ENCODE measurements around the gene PM20D1. TPM values are rescaled to one million over a fixed set of nuclear protein-coding genes. Genes with fewer than 3 reads are reported as not detected.

PM20D1 gene
- total and polyA plus RNA-seq, 9 donors, result 0.05 to 1.8 (median 0.74) TPM; not detected in 1

- no peak for DNase-seq
- no peak for TF ChIP-seq EP300 (IDR thresholded peaks at IDR 0.05)
- TF ChIP-seq CTCF (IDR thresholded peaks at IDR 0.05), result no peak
- TF ChIP-seq POLR2A (IDR thresholded peaks at IDR 0.05), result no peak
Measured at GRCh38 chr1:205852969-205853368, 3.0 kb upstream of the PM20D1 start.

GRCh38 chr1:205851993-205852392, 2.1 kb upstream of the PM20D1 start:
- Histone ChIP-seq H3K36me3 (no peaks in the 10 kb centered on the region), H3K9me3 (no peaks in the 10 kb centered on the region), H3K4me1 (ENCODE audit: insufficient read depth) (no peaks in the 10 kb centered on the region), H3K4me3 (no peak overlapping the region), H3K27me3 (no peaks in the 10 kb centered on the region), H3K27ac (no peak overlapping the region)
- 59 to 74% (median 72%) methylated on average over 4 of the region's 4 CpGs for WGBS, 3 donors
- intact Hi-C loops (cut with DNase I), result no loop called here
- no peak for TF ChIP-seq CTCF (IDR thresholded peaks at IDR 0.05)
- TF ChIP-seq EP300 (IDR thresholded peaks at IDR 0.05), result no peak
- no peak for TF ChIP-seq POLR2A (IDR thresholded peaks at IDR 0.05)
- no peak for DNase-seq

More at GRCh38 chr1:205852969-205853368, 3.0 kb upstream of the PM20D1 start:
- Histone ChIP-seq H3K36me3 (no peaks in the 10 kb centered on the region), H3K27me3 (no peaks in the 10 kb centered on the region), H3K27ac (no peak overlapping the region), H3K9me3 (no peaks in the 10 kb centered on the region), H3K4me1 (ENCODE audit: insufficient read depth) (no peaks in the 10 kb centered on the region), H3K4me3 (no peak overlapping the region)
- intact Hi-C loops (cut with DNase I), result no loop called here

GRCh38 chr1:205843036-205843859, 6.7 kb downstream of the PM20D1 start:
- intact Hi-C loops (cut with DNase I), result no loop called here
- H3K36me3 ChIP-seq, result no peaks in the 10 kb centered on the region
- DNase-seq, result no peak

GRCh38 chr1:205842229-205842628, 7.7 kb downstream of the PM20D1 start:
- Histone ChIP-seq H3K36me3 (no peaks in the 10 kb centered on the region), H3K9me3 (no peaks in the 10 kb centered on the region), H3K4me3 (no peak overlapping the region), H3K4me1 (ENCODE audit: insufficient read depth) (no peaks in the 10 kb centered on the region), H3K27ac (no peak overlapping the region), H3K27me3 (no peaks in the 10 kb centered on the region)
- no peak for TF ChIP-seq POLR2A (IDR thresholded peaks at IDR 0.05)
- TF ChIP-seq CTCF (IDR thresholded peaks at IDR 0.05), result no peak
- no peak for TF ChIP-seq EP300 (IDR thresholded peaks at IDR 0.05)
- intact Hi-C loops (cut with DNase I), result no loop called here
- no peak for DNase-seq
- WGBS, 3 donors, result 36 to 67% (median 38%) methylated on average over 2 of the region's 2 CpGs

More at GRCh38 chr1:205843036-205843859, 6.7 kb downstream of the PM20D1 start:
- no peak overlapping the region for H3K27ac ChIP-seq
- WGBS, 3 donors, result 66 to 78% (median 72%) methylated on average over 3 of the region's 3 CpGs
- H3K27me3 ChIP-seq, result no peaks in the 10 kb centered on the region
- H3K4me3 ChIP-seq, result no peak overlapping the region
- no peak for TF ChIP-seq POLR2A (IDR thresholded peaks at IDR 0.05)
- no peak for TF ChIP-seq CTCF (IDR thresholded peaks at IDR 0.05)
- no peak for TF ChIP-seq EP300 (IDR thresholded peaks at IDR 0.05)
- no peaks in the 10 kb centered on the region for H3K4me1 ChIP-seq (ENCODE audit: insufficient read depth)
- no peaks in the 10 kb centered on the region for H3K9me3 ChIP-seq
